Fibroblast of mammary gland (primary cell): ENCODE measurements around the gene C19orf12.

ENCODE experiments used
- DNase-seq: peaks from one replicate; pipeline ENCODE4 v3.0.0-alpha.2; 2010; ENCODE audit warnings: low read depth
- H3K4me3 ChIP-seq: 2 replicates; pipeline ENCODE4 v1.5.1; 2011; ENCODE audit warnings: low read depth, mild to moderate bottlenecking, low read length, moderate library complexity; ENCODE audit not compliant: control insufficient read depth
- TF ChIP-seq, protein P1 (sequence below): conservative IDR thresholded peaks from 2 replicates; pipeline ENCODE4 v1.5.1; 2011; ENCODE audit warnings: low read depth, low read length, inconsistent platforms; ENCODE audit not compliant: control insufficient read depth, insufficient read depth

C19orf12 gene

GRCh38 chr19:29699861-29700260 is 15.2 kb downstream of the C19orf12 start:
- TF ChIP-seq, protein P1, sequence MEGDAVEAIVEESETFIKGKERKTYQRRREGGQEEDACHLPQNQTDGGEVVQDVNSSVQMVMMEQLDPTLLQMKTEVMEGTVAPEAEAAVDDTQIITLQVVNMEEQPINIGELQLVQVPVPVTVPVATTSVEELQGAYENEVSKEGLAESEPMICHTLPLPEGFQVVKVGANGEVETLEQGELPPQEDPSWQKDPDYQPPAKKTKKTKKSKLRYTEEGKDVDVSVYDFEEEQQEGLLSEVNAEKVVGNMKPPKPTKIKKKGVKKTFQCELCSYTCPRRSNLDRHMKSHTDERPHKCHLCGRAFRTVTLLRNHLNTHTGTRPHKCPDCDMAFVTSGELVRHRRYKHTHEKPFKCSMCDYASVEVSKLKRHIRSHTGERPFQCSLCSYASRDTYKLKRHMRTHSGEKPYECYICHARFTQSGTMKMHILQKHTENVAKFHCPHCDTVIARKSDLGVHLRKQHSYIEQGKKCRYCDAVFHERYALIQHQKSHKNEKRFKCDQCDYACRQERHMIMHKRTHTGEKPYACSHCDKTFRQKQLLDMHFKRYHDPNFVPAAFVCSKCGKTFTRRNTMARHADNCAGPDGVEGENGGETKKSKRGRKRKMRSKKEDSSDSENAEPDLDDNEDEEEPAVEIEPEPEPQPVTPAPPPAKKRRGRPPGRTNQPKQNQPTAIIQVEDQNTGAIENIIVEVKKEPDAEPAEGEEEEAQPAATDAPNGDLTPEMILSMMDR = no peak
- no peak for DNase-seq
- no peak overlapping the region for H3K4me3 ChIP-seq

GRCh38 chr19:29697523-29698261 is 17.4 kb downstream of the C19orf12 start:
- TF ChIP-seq, protein P1 = no peak
- no peak overlapping the region for H3K4me3 ChIP-seq
- no peak for DNase-seq

- no peak overlapping the region for H3K4me3 ChIP-seq
- TF ChIP-seq, protein P1 = no peak
- DNase-seq = no peak
Observed at GRCh38 chr19:29696565-29696846, 18.6 kb downstream of the C19orf12 start.

GRCh38 chr19:29695765-29696564 is 19.1 kb downstream of the C19orf12 start:
- DNase-seq = no peak
- TF ChIP-seq, protein P1 = no peak
- no peak overlapping the region for H3K4me3 ChIP-seq

DNA sequence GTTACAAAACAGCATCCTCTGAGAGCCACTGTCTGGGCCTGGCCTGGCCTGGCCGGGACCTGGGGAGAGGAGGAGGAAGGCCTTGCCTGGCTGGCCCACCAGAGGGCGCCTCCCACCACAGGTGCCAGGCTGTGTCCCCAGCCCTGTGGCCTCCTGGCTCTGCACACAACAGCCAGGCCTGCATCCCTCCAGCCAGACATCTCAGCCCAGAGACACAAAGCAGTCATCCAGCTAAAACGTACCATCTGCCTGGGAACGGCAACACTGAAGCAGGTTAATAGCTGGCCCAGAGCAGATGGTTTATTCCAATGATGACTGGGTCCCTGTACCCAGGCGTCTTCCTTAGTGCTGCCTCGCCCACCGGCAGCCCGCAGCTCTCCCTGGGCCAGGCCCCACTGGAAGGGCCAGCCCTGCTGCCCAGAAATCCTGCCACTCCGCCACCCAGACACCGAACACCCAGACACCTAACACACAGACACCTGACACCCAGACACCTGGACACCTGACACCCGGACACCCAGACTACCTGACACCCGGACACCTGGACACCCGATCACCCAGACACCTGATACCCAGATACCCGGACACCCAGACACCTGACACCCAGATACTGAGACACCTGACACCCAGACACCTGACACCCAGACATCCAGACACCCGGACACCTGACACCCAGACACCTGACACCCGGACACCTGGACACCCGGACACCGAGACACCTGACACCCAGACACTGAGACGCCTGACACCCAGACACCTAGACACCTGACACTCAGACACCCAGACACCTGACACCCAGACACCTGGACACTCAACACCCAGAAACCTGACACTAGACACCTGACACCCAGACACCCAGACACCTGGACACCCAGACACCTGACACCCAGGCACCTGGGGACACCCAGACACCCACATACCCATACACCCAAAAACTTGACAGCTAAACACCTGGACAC is 20.1 kb downstream of the C19orf12 start:
- no peak overlapping the region for H3K4me3 ChIP-seq
- DNase-seq = peak; percentile 74
- TF ChIP-seq, protein P1 = peak; percentile 84

DNA sequence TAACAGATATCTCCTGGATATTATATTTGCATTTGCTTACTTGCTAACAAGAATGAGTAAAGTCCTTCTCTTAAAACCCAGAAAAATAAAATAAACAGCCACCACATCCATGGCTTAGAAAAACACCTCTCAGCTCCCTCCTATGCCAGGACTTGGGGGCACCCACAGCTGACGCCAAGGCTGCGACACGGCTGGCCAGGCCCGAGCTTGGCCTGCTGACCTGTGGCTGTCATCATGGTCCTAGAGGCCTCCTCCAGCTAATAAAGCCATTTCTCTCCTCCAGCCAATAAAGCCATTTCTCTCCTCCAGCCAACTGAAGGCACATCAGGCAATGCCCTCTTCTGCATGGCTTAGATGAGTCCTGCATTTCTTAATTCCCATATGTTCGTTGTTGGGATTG is 20.9 kb downstream of the C19orf12 start:
- no peak for DNase-seq
- no peak overlapping the region for H3K4me3 ChIP-seq
- TF ChIP-seq, protein P1 = no peak
